GM06990 (cell line): ENCODE results near the gene DPH6.
"Not testable (repeated sequence)": the region's sequence is repeated elsewhere in the genome, so short reads cannot be mapped to it uniquely, and the experiment has no call there.

Experiments
- DNase-seq: peaks from one replicate; pipeline ENCODE4 v3.0.0-alpha.2; 2011; ENCODE audit not compliant: insufficient read length; ENCODE audit errors: extremely low read depth
- H3K27me3 ChIP-seq: replicated peaks from 2 replicates; pipeline ENCODE4 v1.6.0; 2011; ENCODE audit warnings: low read length; ENCODE audit not compliant: control insufficient read depth, insufficient read depth
- H3K36me3 ChIP-seq: 2 replicates; pipeline ENCODE4 v1.5.1; 2011; ENCODE audit warnings: low read length; ENCODE audit not compliant: control insufficient read depth, insufficient read depth
- H3K4me3 ChIP-seq: replicated peaks from 2 replicates; pipeline ENCODE4 v1.5.1; 2011; ENCODE audit warnings: low read depth, mild to moderate bottlenecking, control low read depth, low read length
- TF ChIP-seq, protein P1 (sequence below): IDR thresholded peaks from 2 replicates; pipeline ENCODE4 v1.5.1; 2011; ENCODE audit warnings: low read length, control low read depth, mild to moderate bottlenecking, inconsistent platforms; ENCODE audit not compliant: insufficient read depth, poor library complexity, severe bottlenecking

Gene DPH6, protein sequence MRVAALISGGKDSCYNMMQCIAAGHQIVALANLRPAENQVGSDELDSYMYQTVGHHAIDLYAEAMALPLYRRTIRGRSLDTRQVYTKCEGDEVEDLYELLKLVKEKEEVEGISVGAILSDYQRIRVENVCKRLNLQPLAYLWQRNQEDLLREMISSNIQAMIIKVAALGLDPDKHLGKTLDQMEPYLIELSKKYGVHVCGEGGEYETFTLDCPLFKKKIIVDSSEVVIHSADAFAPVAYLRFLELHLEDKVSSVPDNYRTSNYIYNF

DNA sequence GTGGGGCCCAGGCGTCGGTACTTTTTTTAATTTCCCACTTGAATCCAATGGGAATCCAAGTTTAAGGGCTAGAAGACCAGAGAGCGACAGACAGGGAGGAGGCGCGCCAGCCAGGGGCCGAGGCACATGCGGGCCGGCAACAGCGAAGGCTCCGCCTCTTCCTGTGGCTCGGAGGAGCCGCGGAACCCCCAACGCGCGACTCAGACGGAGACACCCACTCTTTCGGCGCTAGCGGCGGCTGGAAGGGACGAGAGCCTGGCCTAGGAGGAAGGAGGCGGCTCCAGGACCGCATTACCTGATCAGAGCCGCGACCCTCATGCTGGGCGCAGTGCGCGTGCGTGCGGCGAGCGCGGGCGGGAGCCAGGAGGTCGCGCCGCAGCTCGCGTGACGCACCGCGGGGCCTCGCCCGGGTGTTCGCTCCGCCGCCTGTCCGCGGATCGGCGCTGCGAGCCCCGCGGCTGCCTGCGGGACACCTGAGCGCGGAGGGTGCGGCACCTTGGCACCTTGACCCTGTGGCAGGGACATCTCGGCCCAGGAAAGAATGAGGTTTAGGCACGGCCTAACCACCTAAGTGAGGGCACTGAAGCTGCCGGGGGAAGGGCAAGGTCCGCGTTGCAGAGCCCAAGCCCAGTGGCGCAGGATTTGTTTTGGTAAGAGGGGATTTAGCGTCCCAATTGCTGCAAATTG is at the start of gene DPH6:
Gene DPH6, minus strand, starts transcription at position 342 of the 687 bp plus-strand sequence. Its CDS starts 24 bp downstream, at position 318.
- H3K4me3 ChIP-seq = peak within 1 kb of the TSS; percentile 65
- H3K27me3 ChIP-seq = no peaks in the 10 kb centered on the region
- H3K36me3 ChIP-seq = no peaks in the 10 kb centered on the region
- TF ChIP-seq, protein P1, sequence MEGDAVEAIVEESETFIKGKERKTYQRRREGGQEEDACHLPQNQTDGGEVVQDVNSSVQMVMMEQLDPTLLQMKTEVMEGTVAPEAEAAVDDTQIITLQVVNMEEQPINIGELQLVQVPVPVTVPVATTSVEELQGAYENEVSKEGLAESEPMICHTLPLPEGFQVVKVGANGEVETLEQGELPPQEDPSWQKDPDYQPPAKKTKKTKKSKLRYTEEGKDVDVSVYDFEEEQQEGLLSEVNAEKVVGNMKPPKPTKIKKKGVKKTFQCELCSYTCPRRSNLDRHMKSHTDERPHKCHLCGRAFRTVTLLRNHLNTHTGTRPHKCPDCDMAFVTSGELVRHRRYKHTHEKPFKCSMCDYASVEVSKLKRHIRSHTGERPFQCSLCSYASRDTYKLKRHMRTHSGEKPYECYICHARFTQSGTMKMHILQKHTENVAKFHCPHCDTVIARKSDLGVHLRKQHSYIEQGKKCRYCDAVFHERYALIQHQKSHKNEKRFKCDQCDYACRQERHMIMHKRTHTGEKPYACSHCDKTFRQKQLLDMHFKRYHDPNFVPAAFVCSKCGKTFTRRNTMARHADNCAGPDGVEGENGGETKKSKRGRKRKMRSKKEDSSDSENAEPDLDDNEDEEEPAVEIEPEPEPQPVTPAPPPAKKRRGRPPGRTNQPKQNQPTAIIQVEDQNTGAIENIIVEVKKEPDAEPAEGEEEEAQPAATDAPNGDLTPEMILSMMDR = no peak
- peak; percentile 93 for DNase-seq

- no peaks in the 10 kb centered on the region for H3K27me3 ChIP-seq
- no peaks in the 10 kb centered on the region for H3K36me3 ChIP-seq
- H3K4me3 ChIP-seq = no peak overlapping the region
- TF ChIP-seq, protein P1 = no peak
- no peak for DNase-seq
Observed at GRCh38 chr15:35595656-35596055, 49.7 kb upstream of the DPH6 start.

DNA sequence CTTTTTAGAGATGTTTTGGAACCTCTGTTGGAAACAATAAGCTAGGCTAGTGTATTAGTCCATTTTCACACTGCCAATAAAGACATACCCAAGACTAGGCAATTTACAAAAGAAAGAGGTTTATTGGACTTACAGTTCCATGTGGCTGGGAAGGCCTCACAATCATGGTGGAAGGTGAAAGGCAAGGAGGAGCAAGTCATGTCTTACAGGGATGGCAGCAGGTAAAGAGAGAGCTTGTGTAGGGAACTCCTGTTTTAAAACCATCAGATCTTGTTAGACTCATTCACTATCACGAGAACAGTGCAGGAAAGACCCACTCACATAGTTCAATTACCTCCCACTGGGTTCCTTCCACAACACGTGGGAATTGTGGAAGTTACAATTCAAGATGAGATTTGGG is 46.0 kb upstream of the DPH6 start:
- not testable (repeated sequence) for DNase-seq, H3K27me3 ChIP-seq, H3K4me3 ChIP-seq, H3K36me3 ChIP-seq

GRCh38 chr15:35583863-35584528 is 38.0 kb upstream of the DPH6 start:
- no peaks in the 10 kb centered on the region for H3K36me3 ChIP-seq
- TF ChIP-seq, protein P1 = no peak
- no peak for DNase-seq

DNA sequence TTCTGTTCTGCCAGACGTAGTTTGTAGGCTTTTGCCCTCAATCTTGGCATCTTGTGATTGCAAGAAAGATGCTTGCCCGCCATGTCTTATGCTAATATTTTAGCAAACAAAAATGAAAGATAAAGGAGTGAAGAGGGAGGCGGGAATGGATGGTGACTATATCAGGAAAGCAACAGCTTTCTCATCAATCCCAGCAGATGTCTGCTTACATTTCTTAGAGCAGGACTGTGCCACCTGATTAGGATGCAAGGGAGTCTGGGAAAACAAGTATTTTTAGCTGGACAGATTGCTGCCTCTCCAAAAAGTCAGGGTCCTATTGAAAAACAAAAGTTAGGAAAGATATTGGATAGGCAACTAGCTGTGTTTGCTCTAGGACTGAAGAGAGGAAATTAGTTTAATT is 34.6 kb upstream of the DPH6 start:
- H3K4me3 ChIP-seq = no peak overlapping the region
- H3K27me3 ChIP-seq = no peaks in the 10 kb centered on the region
- H3K36me3 ChIP-seq = no peaks in the 10 kb centered on the region
- TF ChIP-seq, protein P1 = no peak
- no peak for DNase-seq

More at GRCh38 chr15:35583863-35584528, 38.0 kb upstream of the DPH6 start:
- H3K27me3 ChIP-seq = no peaks in the 10 kb centered on the region
- no peak overlapping the region for H3K4me3 ChIP-seq

DNA sequence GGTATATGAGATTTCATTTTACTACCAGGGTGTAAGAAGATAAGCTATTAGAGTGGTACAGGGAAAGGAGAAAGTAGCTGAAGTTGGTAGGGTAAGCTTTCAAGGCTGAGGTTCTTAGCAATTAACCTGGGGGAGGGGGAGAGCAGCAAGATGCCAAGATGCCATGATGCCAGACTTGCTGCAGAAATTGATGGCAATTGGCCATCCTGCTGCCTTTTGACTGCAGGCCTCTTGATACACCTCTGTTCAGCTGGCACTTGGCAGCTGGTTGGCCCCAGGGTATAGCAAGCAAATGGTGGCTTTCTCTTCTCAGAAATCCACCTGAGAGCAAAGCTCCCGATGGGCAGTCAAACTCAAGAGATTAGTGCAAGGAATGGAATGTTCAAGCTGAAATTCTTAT is 21.4 kb upstream of the DPH6 start:
- TF ChIP-seq, protein P1 = no peak
- Histone ChIP-seq H3K36me3 (no peaks in the 10 kb centered on the region), H3K27me3 (no peaks in the 10 kb centered on the region), H3K4me3 (no peak overlapping the region)
- DNase-seq = no peak
